ENCODE data around the gene SLC15A2. TPM values are rescaled to one million over a fixed set of nuclear protein-coding genes. Genes with fewer than 3 reads are reported as not detected.

The SLC15A2 gene
- polyA plus RNA-seq, 3 donors = 0.37 to 5.4 (median 0.62) TPM

DNA sequence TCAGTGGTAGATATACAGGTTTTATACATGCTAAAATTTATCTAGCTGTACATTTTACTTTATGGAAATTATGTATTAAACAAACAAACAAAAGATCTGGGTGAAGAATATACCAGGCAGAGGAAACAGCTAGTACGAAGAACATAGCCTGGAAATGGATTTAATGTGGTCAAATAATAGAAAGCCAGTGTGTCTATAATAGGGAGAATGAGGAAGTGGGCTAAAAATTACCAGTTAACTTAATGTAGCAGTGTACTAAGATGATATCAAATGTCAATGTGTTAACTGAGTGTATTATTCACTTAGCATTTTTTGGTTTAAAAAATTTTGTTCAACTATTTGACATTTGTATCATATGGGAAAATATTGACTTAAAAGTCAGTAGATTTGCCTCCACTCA lies 22.8 kb upstream of the SLC15A2 start:
- Mint-ChIP-seq H3K27ac (peak overlapping the region in 1 of 7 donors; percentile 52), H3K4me1 (peaks cover 22% of the 10 kb centered on the region), H3K9me3 (no peaks in the 10 kb centered on the region), H3K27me3 (ENCODE audit: low read depth in 3 of 3) (peaks cover 0 to 2% (median 0%) of the 10 kb centered on the region in 3 donors), H3K4me3 (no peak overlapping the region), H3K36me3 (peaks cover 41 to 58% of the 10 kb centered on the region in 2 donors)
- Histone ChIP-seq H3K4me2 (replicated peaks; ENCODE audit: extremely low read depth, low read length, poor library complexity, severe bottlenecking) (no peak overlapping the region), H3K4me3 (replicated peaks in 1 of 3; ENCODE audit: low read depth in 2 of 3, low read length in 3 of 3) (no peak overlapping the region), H3K27ac (ENCODE audit: low read depth in 1 of 2, low read length in 2 of 2) (no peak overlapping the region), H3K79me2 (ENCODE audit: insufficient read depth, low read length) (peaks cover 59% of the 10 kb centered on the region), H3K4me1 (ENCODE audit: control insufficient read depth in 1 of 2, insufficient read depth in 2 of 2, low read length in 2 of 2) (peaks cover 0 to 3% of the 10 kb centered on the region in 2 donors), H2AFZ (ENCODE audit: insufficient read depth, low read depth, low read length, poor library complexity, severe bottlenecking) (no peak overlapping the region), H3K27me3 (ENCODE audit: control insufficient read depth in 2 of 2, insufficient read depth in 2 of 2, low read length in 2 of 2) (no peaks in the 10 kb centered on the region), H3K36me3 (replicated peaks in 1 of 2; ENCODE audit: control insufficient read depth in 1 of 2, insufficient read depth in 2 of 2, low read length in 2 of 2) (peaks cover 31 to 45% of the 10 kb centered on the region in 2 donors), H4K20me1 (ENCODE audit: insufficient read depth, low read length) (no peaks in the 10 kb centered on the region), H3K9ac (ENCODE audit: insufficient read depth, low read length, poor library complexity, severe bottlenecking) (no peak overlapping the region), H3K9me3 (replicated peaks in 1 of 2; ENCODE audit: control insufficient read depth in 1 of 2, insufficient read depth in 1 of 2, low read length in 2 of 2) (no peaks in the 10 kb centered on the region)
- TF ChIP-seq, protein P1, sequence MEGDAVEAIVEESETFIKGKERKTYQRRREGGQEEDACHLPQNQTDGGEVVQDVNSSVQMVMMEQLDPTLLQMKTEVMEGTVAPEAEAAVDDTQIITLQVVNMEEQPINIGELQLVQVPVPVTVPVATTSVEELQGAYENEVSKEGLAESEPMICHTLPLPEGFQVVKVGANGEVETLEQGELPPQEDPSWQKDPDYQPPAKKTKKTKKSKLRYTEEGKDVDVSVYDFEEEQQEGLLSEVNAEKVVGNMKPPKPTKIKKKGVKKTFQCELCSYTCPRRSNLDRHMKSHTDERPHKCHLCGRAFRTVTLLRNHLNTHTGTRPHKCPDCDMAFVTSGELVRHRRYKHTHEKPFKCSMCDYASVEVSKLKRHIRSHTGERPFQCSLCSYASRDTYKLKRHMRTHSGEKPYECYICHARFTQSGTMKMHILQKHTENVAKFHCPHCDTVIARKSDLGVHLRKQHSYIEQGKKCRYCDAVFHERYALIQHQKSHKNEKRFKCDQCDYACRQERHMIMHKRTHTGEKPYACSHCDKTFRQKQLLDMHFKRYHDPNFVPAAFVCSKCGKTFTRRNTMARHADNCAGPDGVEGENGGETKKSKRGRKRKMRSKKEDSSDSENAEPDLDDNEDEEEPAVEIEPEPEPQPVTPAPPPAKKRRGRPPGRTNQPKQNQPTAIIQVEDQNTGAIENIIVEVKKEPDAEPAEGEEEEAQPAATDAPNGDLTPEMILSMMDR (IDR thresholded peaks at IDR 0.05) = no peak
- intact Hi-C loops (cut with micrococcal nuclease) = no loop called here
- peak in 1 of 3 donors; percentile 19 for DNase-seq
- WGBS (ENCODE audit: insufficient coverage) = 0% methylated on average over 1 of the region's 1 CpG

DNA sequence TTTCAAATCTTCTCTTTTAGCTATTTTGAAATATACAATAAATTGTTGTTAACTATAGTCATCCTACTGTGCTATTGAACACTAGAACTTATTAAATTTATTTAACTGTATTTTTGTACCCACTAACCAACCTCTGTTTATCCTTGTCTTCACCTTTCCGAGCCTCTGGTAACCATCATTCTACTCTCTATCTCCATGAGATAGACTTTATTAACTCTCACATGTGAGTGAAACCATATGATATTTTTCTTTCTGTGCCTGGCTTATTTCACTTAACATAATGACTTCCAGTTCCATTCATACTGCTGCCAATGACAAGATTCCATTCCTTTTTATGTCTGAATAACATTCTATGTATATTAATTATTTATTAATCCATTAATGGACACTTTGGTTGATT lies 15.8 kb upstream of the SLC15A2 start:
- WGBS (ENCODE audit: insufficient coverage) = no CpG with 5 or more reads among the region's 1 CpG
- Histone ChIP-seq H3K4me1 (ENCODE audit: control insufficient read depth in 1 of 2, insufficient read depth in 2 of 2, low read length in 2 of 2) (no peaks in the 10 kb centered on the region), H3K4me2 (replicated peaks; ENCODE audit: extremely low read depth, low read length, poor library complexity, severe bottlenecking) (no peak overlapping the region), H2AFZ (ENCODE audit: insufficient read depth, low read depth, low read length, poor library complexity, severe bottlenecking) (no peak overlapping the region), H3K79me2 (ENCODE audit: insufficient read depth, low read length) (peaks cover 66% of the 10 kb centered on the region), H3K27ac (ENCODE audit: low read depth in 1 of 2, low read length in 2 of 2) (no peak overlapping the region), H3K36me3 (replicated peaks in 1 of 2; ENCODE audit: control insufficient read depth in 1 of 2, insufficient read depth in 2 of 2, low read length in 2 of 2) (peaks cover 22 to 50% of the 10 kb centered on the region in 2 donors), H3K9ac (ENCODE audit: insufficient read depth, low read length, poor library complexity, severe bottlenecking) (no peak overlapping the region), H3K27me3 (ENCODE audit: control insufficient read depth in 2 of 2, insufficient read depth in 2 of 2, low read length in 2 of 2) (no peaks in the 10 kb centered on the region), H3K9me3 (replicated peaks in 1 of 2; ENCODE audit: control insufficient read depth in 1 of 2, insufficient read depth in 1 of 2, low read length in 2 of 2) (no peaks in the 10 kb centered on the region), H3K4me3 (replicated peaks in 1 of 3; ENCODE audit: low read depth in 2 of 3, low read length in 3 of 3) (no peak overlapping the region), H4K20me1 (ENCODE audit: insufficient read depth, low read length) (no peaks in the 10 kb centered on the region)
- Mint-ChIP-seq H3K4me3 (no peak overlapping the region), H3K36me3 (peaks cover 42 to 63% of the 10 kb centered on the region in 2 donors), H3K4me1 (peaks cover 1% of the 10 kb centered on the region), H3K9me3 (no peaks in the 10 kb centered on the region), H3K27me3 (ENCODE audit: low read depth in 3 of 3) (no peaks in the 10 kb centered on the region), H3K27ac (peak overlapping the region in 2 of 7 donors; percentile 6 to 55)
- no peak for DNase-seq
- intact Hi-C loops (cut with micrococcal nuclease) = no loop called here
- TF ChIP-seq, protein P1 (IDR thresholded peaks at IDR 0.05) = no peak
